Vagina (tissue), 2 donors: Measurements from ENCODE around the gene FBXL4.

Source experiments
- POLR2A ChIP-seq, 2 donors: fragments of 450-650 bp; IDR thresholded peaks; one replicate each; pipeline ENCODE4 v1.6.1; 2017; ENCODE audit warnings: antibody characterized with exemption in 2 of 2, mild to moderate bottlenecking in 2 of 2, moderate library complexity in 2 of 2
- POLR2AphosphoS5 ChIP-seq, 2 donors: sonication (generic); formaldehyde crosslinking; IDR thresholded peaks; one replicate each; pipeline ENCODE4 v1.9.0; 2017; ENCODE audit warnings: antibody characterized with exemption in 2 of 2, mild to moderate bottlenecking in 2 of 2, low read depth in 1 of 2; ENCODE audit not compliant: insufficient read depth in 1 of 2
- TF ChIP-seq, protein P1 (sequence below), 3 experiments: fragments of 450-650 bp in 2 of 3; fragments of 200-600 bp in 1 of 3; sonication (generic) in 1 of 3; IDR thresholded peaks; one replicate each; pipeline ENCODE4 v1.5.1; 2017 to 2019; ENCODE audit warnings: antibody characterized with exemption in 3 of 3, mild to moderate bottlenecking in 2 of 3, moderate library complexity in 2 of 3

- no peak for TF ChIP-seq POLR2AphosphoS5 (IDR thresholded peaks at IDR 0.05; ENCODE audit: insufficient read depth in 1 of 2, low read depth in 1 of 2)
- no peak for TF ChIP-seq POLR2A (IDR thresholded peaks at IDR 0.05)
- TF ChIP-seq, protein P1, sequence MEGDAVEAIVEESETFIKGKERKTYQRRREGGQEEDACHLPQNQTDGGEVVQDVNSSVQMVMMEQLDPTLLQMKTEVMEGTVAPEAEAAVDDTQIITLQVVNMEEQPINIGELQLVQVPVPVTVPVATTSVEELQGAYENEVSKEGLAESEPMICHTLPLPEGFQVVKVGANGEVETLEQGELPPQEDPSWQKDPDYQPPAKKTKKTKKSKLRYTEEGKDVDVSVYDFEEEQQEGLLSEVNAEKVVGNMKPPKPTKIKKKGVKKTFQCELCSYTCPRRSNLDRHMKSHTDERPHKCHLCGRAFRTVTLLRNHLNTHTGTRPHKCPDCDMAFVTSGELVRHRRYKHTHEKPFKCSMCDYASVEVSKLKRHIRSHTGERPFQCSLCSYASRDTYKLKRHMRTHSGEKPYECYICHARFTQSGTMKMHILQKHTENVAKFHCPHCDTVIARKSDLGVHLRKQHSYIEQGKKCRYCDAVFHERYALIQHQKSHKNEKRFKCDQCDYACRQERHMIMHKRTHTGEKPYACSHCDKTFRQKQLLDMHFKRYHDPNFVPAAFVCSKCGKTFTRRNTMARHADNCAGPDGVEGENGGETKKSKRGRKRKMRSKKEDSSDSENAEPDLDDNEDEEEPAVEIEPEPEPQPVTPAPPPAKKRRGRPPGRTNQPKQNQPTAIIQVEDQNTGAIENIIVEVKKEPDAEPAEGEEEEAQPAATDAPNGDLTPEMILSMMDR (IDR thresholded peaks at IDR 0.05): no peak
These were observed 36.4 kb upstream of the FBXL4 start for GRCh38 chr6:98984121-98984520.
